ENCODE results near the gene HSD11B1L. TPM values are rescaled to one million over a fixed set of nuclear protein-coding genes. Genes with fewer than 3 reads are reported as not detected.

HSD11B1L gene
- total and polyA plus RNA-seq, 2 donors (not counting 3 experiments of a cell fraction or from before 2014, with no cell fraction given): 4.4 to 9.1 TPM

DNA sequence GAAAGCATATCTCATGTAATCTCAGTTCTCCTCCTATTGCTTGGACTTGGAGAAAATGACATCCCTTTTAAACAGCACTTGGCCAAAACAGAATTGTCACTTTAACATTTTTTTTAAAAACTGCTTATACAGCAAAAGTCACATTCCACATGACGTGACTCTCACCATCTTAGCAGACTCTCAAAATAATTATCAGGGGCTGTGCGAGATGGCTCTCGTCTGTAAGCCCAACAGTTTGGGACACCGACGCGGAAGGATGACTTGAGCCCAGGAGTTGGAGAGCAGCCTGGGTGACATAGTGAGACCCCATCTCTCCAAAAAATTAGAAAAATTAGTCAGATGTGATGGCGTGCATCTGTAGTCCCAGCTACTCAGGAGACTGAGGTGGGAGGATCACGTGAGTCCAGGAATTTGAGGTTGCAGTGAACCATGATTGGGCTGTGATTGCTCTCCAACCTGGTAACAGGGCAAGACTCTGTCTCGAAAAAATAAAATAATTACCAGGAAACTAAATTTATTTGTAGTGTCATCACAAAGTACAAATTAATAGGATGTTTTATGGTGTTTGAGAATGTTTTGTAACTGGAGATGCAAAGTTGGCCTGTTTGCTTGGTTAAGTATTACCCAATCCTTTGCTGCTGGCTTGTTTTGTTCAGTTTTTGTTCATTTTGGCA, 49.1 kb upstream of the HSD11B1L start:
- DNase-seq (ENCODE audit: low read depth, low spot score) (no peak), FAIRE-seq (no peak)
- H3K27ac ChIP-seq (ENCODE audit: insufficient read depth, low read depth, low read length): no peak overlapping the region
- H3K79me2 ChIP-seq (ENCODE audit: control insufficient read depth, insufficient read depth, low read length): peaks cover 97% of the 10 kb centered on the region
- no peaks in the 10 kb centered on the region for H3K4me1 ChIP-seq (ENCODE audit: control insufficient read depth, extremely low read depth, insufficient read depth, low read length)
- no peaks in the 10 kb centered on the region for H3K27me3 ChIP-seq (ENCODE audit: control insufficient read depth in 2 of 2, insufficient read depth in 2 of 2, low read length in 2 of 2)
- no peaks in the 10 kb centered on the region for H3K9me3 ChIP-seq (replicated peaks; ENCODE audit: control insufficient read depth, insufficient read depth, low read length)
- no peaks in the 10 kb centered on the region for H3K9me1 ChIP-seq (replicated peaks; ENCODE audit: control insufficient read depth, extremely low read depth, insufficient read depth, low read length)
- dilution Hi-C loops (cut with MboI; ENCODE audit: extremely low pct_ligation_motif_present, low sequenced_read_pairs) (no loop called here), intact Hi-C loops (cut with micrococcal nuclease) (no loop called here)
- no peak overlapping the region for H2AFZ ChIP-seq (ENCODE audit: low read depth, low read length)
- CTCF ChIA-PET: no interaction called here
- no peak for TF ChIP-seq POLR2A (IDR thresholded peaks at IDR 0.05; ENCODE audit: low read depth, low read length)
- TF ChIP-seq, protein P1, sequence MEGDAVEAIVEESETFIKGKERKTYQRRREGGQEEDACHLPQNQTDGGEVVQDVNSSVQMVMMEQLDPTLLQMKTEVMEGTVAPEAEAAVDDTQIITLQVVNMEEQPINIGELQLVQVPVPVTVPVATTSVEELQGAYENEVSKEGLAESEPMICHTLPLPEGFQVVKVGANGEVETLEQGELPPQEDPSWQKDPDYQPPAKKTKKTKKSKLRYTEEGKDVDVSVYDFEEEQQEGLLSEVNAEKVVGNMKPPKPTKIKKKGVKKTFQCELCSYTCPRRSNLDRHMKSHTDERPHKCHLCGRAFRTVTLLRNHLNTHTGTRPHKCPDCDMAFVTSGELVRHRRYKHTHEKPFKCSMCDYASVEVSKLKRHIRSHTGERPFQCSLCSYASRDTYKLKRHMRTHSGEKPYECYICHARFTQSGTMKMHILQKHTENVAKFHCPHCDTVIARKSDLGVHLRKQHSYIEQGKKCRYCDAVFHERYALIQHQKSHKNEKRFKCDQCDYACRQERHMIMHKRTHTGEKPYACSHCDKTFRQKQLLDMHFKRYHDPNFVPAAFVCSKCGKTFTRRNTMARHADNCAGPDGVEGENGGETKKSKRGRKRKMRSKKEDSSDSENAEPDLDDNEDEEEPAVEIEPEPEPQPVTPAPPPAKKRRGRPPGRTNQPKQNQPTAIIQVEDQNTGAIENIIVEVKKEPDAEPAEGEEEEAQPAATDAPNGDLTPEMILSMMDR (IDR thresholded peaks at IDR 0.05; ENCODE audit: extremely low read depth in 1 of 2, insufficient read depth in 1 of 2, low read depth in 1 of 2, low read length in 2 of 2): no peak
- no peak for TF ChIP-seq FOS (IDR thresholded peaks at IDR 0.05; ENCODE audit: borderline replicate concordance, insufficient read depth, low read length)
- TF ChIP-seq JUN (IDR thresholded peaks at IDR 0.05; ENCODE audit: borderline replicate concordance, insufficient read depth, insufficient read length, low read depth): no peak
- no peak for TF ChIP-seq GATA2 (IDR thresholded peaks at IDR 0.05; ENCODE audit: insufficient read depth, insufficient read length, low read depth, low read length)
- TF ChIP-seq POLR2AphosphoS5 (IDR thresholded peaks at IDR 0.05; ENCODE audit: insufficient read depth, low read depth, low read length): no peak
- TF ChIP-seq, protein P2, sequence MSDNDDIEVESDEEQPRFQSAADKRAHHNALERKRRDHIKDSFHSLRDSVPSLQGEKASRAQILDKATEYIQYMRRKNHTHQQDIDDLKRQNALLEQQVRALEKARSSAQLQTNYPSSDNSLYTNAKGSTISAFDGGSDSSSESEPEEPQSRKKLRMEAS (IDR thresholded peaks at IDR 0.05; ENCODE audit: insufficient read depth, insufficient read length): no peak
- no peak for TF ChIP-seq MYC (IDR thresholded peaks at IDR 0.05; ENCODE audit: low read depth, low read length)
- TF ChIP-seq EZH2 (IDR thresholded peaks at IDR 0.05; ENCODE audit: borderline replicate concordance, low read depth, low read length, severe bottlenecking): no peak
- H3K9ac ChIP-seq (replicated peaks; ENCODE audit: extremely low read depth, insufficient read depth, low read length): no peak overlapping the region
- H3K36me3 ChIP-seq (ENCODE audit: control insufficient read depth in 2 of 2, extremely low read depth in 1 of 2, insufficient read depth in 2 of 2, low read length in 2 of 2): peaks cover 13 to 18% of the 10 kb centered on the region in 2 experiments
- H3K4me2 ChIP-seq (ENCODE audit: insufficient read depth, low read length): no peak overlapping the region
- BruUV-seq (replicated peaks): no TSS peak
- no peak overlapping the region for H3K4me3 ChIP-seq (replicated peaks in 1 of 3; ENCODE audit: insufficient read depth in 1 of 3, low read depth in 1 of 3, low read length in 3 of 3)
- POLR2A ChIA-PET: no interaction called here
- H4K20me1 ChIP-seq (replicated peaks; ENCODE audit: control insufficient read depth, extremely low read depth, insufficient read depth, low read length): peaks cover 6% of the 10 kb centered on the region

Data from endothelial cell of umbilical vein (primary cell).